NCI-H526 treated with DMSO at 0.1 percent for 48 hours (cell line): Measurements from ENCODE around the gene MAGED4.
"Not testable (repeated sequence)": the region's sequence is repeated elsewhere in the genome, so short reads cannot be mapped to it uniquely, and the experiment has no call there.

Source experiments
- DNase-seq: peaks from one replicate; lab custom pipeline; 2025; lab: John Stamatoyannopoulos, UW

MAGED4 gene

GRCh38 chrX:52184440-52185077 is at the start of gene MAGED4:
TSS of gene MAGED4 (plus strand) at chrX:52184888. CDS start at chrX:52185923, 1,035 bp downstream.
- DNase-seq: not testable (repeated sequence)

GRCh38 chrX:52138830-52139544 is 45.7 kb upstream of the MAGED4 start:
- no peak for DNase-seq

GRCh38 chrX:52139545-52139895 is 45.2 kb upstream of the MAGED4 start:
- DNase-seq: no peak

GRCh38 chrX:52140020-52140419 is 44.7 kb upstream of the MAGED4 start:
- DNase-seq: no peak

GRCh38 chrX:52150667-52151066 is 34.0 kb upstream of the MAGED4 start:
- DNase-seq: not testable (repeated sequence)

- DNase-seq: not testable (repeated sequence)
Measured at GRCh38 chrX:52160140-52160539, 24.5 kb upstream of the MAGED4 start.

GRCh38 chrX:52166840-52167239 is 17.8 kb upstream of the MAGED4 start:
- no peak for DNase-seq

GRCh38 chrX:52171055-52171454 is 13.6 kb upstream of the MAGED4 start:
- not testable (repeated sequence) for DNase-seq

- not testable (repeated sequence) for DNase-seq
Measured at GRCh38 chrX:52185078-52185453, 378 bp downstream of the MAGED4 start.

GRCh38 chrX:52211405-52211804 is 26.7 kb downstream of the MAGED4 start:
- not testable (repeated sequence) for DNase-seq

- no peak for DNase-seq
Measured at GRCh38 chrX:52213276-52213675, 28.6 kb downstream of the MAGED4 start.

- DNase-seq: no peak
Measured at GRCh38 chrX:52216541-52216940, 31.9 kb downstream of the MAGED4 start.

GRCh38 chrX:52217494-52218160 is 32.9 kb downstream of the MAGED4 start:
- DNase-seq: no peak

GRCh38 chrX:52220936-52221335 is 36.2 kb downstream of the MAGED4 start:
- DNase-seq: no peak
